ENCODE measurements around the gene INPP4B.

The INPP4B gene

GRCh38 chr4:142405695-142406498 lies 440.2 kb downstream of the INPP4B start:
- peak; percentile 100 for FAIRE-seq

- FAIRE-seq: no peak
These were observed 440.9 kb downstream of the INPP4B start for GRCh38 chr4:142405021-142405694.

- FAIRE-seq: no peak
These were observed 441.9 kb downstream of the INPP4B start for GRCh38 chr4:142404191-142404611.

- no peak for FAIRE-seq
These were observed 443.2 kb downstream of the INPP4B start for GRCh38 chr4:142402900-142403299.

GRCh38 chr4:142402156-142402555 lies 443.9 kb downstream of the INPP4B start:
- FAIRE-seq: no peak

GRCh38 chr4:142397364-142397991 lies 448.6 kb downstream of the INPP4B start:
- peak; percentile 15 for FAIRE-seq

GRCh38 chr4:142396279-142396678 lies 449.8 kb downstream of the INPP4B start:
- FAIRE-seq: peak; percentile 64

GRCh38 chr4:142393127-142393526 lies 453.0 kb downstream of the INPP4B start:
- FAIRE-seq: no peak

GRCh38 chr4:142386856-142387255 lies 459.2 kb downstream of the INPP4B start:
- no peak for FAIRE-seq

GRCh38 chr4:142386449-142386848 lies 459.7 kb downstream of the INPP4B start:
- FAIRE-seq: no peak

- peak; percentile 98 for FAIRE-seq
These were observed 462.2 kb downstream of the INPP4B start for GRCh38 chr4:142383800-142384470.

GRCh38 chr4:142383354-142383753 lies 462.7 kb downstream of the INPP4B start:
- no peak for FAIRE-seq

- FAIRE-seq: no peak
These were observed 466.0 kb downstream of the INPP4B start for GRCh38 chr4:142380052-142380602.

GRCh38 chr4:142379277-142380051 lies 466.6 kb downstream of the INPP4B start:
- FAIRE-seq: peak; percentile 100

- FAIRE-seq: peak; percentile 59
These were observed 467.9 kb downstream of the INPP4B start for GRCh38 chr4:142378179-142378578.

- FAIRE-seq: peak; percentile 64
These were observed 468.6 kb downstream of the INPP4B start for GRCh38 chr4:142377342-142378091.

- FAIRE-seq: no peak
These were observed 469.9 kb downstream of the INPP4B start for GRCh38 chr4:142376204-142376603.

- peak; percentile 78 for FAIRE-seq
These were observed 472.5 kb downstream of the INPP4B start for GRCh38 chr4:142373610-142374009.

GRCh38 chr4:142372530-142373260 lies 473.4 kb downstream of the INPP4B start:
- peak; percentile 87 for FAIRE-seq

GRCh38 chr4:142369141-142369540 lies 477.0 kb downstream of the INPP4B start:
- peak; percentile 94 for FAIRE-seq

Data from G401.6 (cell line).